ENCODE measurements around the gene TSPEAR. TPM values are rescaled to one million over a fixed set of nuclear protein-coding genes. Genes with fewer than 3 reads are reported as not detected.

TSPEAR gene
- total and polyA plus RNA-seq, 2 donors (not counting 1 experiment from before 2014, with no cell fraction given): not detected

DNA sequence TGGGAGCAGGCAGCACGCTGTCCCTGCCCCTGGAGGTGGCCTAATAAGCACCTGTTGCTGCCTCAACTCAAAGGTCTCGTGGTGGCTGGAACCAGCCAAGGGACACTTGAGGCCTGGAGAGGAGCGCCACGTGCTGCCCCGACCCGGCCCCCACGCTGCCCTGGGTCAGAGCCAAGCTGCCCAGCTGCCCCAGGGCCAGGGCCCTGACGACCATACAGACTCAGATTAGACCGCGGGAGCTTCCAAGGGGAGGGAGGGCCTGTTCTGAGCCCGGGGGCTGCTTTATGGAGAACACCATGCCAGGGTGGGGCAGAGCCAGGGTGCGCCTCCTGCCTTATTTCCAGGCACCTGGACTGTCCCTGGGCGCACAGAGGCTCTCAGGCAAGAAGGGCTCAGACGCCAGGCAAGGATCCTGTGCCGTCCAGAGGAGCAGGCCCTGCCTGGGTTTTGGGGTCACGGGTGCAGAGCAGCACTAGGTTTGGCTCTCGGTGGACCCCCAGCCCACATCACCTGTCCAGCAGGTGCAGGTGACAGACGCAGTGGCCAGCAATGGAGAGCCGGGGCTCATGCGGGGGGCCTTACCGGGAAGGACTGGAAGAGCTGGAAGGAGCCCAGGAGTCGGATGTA lies 190.0 kb downstream of the TSPEAR start:
- H3K4me3 ChIP-seq (ENCODE audit: control extremely low read depth in 1 of 5, extremely low read depth in 1 of 5, insufficient read depth in 1 of 5, low read depth in 2 of 5, low read length in 4 of 5): no peak overlapping the region
- 89% methylated on average over 22 of the region's 22 CpGs for WGBS (ENCODE audit: insufficient coverage)
- H3K27me3 Mint-ChIP-seq: peaks cover 4% of the 10 kb centered on the region
- ATAC-seq (ENCODE audit: low read depth): no peak
- peaks cover 0 to 5% (median 0%) of the 10 kb centered on the region in 4 experiments for H3K27me3 ChIP-seq (replicated peaks in 1 of 4; ENCODE audit: control extremely low read depth in 1 of 4, control insufficient read depth in 3 of 4, insufficient read depth in 4 of 4, low read length in 3 of 4)
- ChIA-PET POLR2A (no interaction called here), CTCF (no interaction called here)
- intact Hi-C loops (cut with micrococcal nuclease): no loop called here
- H3K9me3 Mint-ChIP-seq (ENCODE audit: insufficient read depth): no peaks in the 10 kb centered on the region
- no peaks in the 10 kb centered on the region for H3K4me1 Mint-ChIP-seq
- TF ChIP-seq, protein P1, sequence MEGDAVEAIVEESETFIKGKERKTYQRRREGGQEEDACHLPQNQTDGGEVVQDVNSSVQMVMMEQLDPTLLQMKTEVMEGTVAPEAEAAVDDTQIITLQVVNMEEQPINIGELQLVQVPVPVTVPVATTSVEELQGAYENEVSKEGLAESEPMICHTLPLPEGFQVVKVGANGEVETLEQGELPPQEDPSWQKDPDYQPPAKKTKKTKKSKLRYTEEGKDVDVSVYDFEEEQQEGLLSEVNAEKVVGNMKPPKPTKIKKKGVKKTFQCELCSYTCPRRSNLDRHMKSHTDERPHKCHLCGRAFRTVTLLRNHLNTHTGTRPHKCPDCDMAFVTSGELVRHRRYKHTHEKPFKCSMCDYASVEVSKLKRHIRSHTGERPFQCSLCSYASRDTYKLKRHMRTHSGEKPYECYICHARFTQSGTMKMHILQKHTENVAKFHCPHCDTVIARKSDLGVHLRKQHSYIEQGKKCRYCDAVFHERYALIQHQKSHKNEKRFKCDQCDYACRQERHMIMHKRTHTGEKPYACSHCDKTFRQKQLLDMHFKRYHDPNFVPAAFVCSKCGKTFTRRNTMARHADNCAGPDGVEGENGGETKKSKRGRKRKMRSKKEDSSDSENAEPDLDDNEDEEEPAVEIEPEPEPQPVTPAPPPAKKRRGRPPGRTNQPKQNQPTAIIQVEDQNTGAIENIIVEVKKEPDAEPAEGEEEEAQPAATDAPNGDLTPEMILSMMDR (IDR thresholded peaks at IDR 0.05): no peak
- no peak for TF ChIP-seq EZH2 (IDR thresholded peaks at IDR 0.05; ENCODE audit: borderline replicate concordance, insufficient read depth, low read depth, low read length, poor library complexity, severe bottlenecking)
- H3K9ac ChIP-seq (ENCODE audit: low read length): no peak overlapping the region
- peaks cover 0 to 6% (median 0%) of the 10 kb centered on the region in 3 donors for H3K9me3 ChIP-seq (ENCODE audit: control extremely low read depth in 1 of 3, control insufficient read depth in 2 of 3, insufficient read depth in 1 of 3, low read length in 2 of 3)
- no peaks in the 10 kb centered on the region for H3K4me1 ChIP-seq (ENCODE audit: control insufficient read depth in 2 of 2, insufficient read depth in 2 of 2, low read length in 2 of 2)
- H3K4me2 ChIP-seq (replicated peaks; ENCODE audit: low read depth, low read length, poor library complexity, severe bottlenecking): no peak overlapping the region
- no peaks in the 10 kb centered on the region for H3K36me3 ChIP-seq (replicated peaks in 1 of 2; ENCODE audit: control extremely low read depth in 1 of 2, control insufficient read depth in 1 of 2, extremely low read depth in 1 of 2, insufficient read depth in 2 of 2, low read length in 1 of 2)
- H3K27ac Mint-ChIP-seq: no peak overlapping the region
- H3K79me2 ChIP-seq (ENCODE audit: control insufficient read depth, insufficient read depth, low read length): no peaks in the 10 kb centered on the region
- H4K20me1 ChIP-seq (ENCODE audit: control insufficient read depth, insufficient read depth, low read length, poor library complexity, severe bottlenecking): no peaks in the 10 kb centered on the region
- H3K27ac ChIP-seq (ENCODE audit: low read length in 2 of 2): no peak overlapping the region
- H3K4me3 Mint-ChIP-seq: no peak overlapping the region
- H2AFZ ChIP-seq (ENCODE audit: insufficient read depth, low read depth, low read length, poor library complexity, severe bottlenecking): no peak overlapping the region
- no peak for DNase-seq

Data from B cell (primary cell).